Heart left ventricle (tissue), 13 donors: Measurements from ENCODE around the gene RAB40C.

Experiments
- CTCF ChIP-seq, 12 donors: fragments of 200-600 bp; sonication (generic) in 4 of 12; IDR thresholded peaks; one replicate each; pipeline versions ENCODE4 v1.5.0 to v1.8.0; 2018 to 2022; ENCODE audit warnings: antibody characterized with exemption in 12 of 12, mild to moderate bottlenecking in 5 of 12
- POLR2A ChIP-seq, 2 donors: fragments of 450-650 bp; IDR thresholded peaks; one replicate each; pipeline ENCODE4 v1.6.1; 2017; ENCODE audit warnings: antibody characterized with exemption in 2 of 2, mild to moderate bottlenecking in 2 of 2, moderate library complexity in 2 of 2
- donor health status: ischemic (EF 13 %, LVEDD 7.1; RV severe dilation, severe dysfunction).
- donor health status: DM: no; HTN: yes; CAD: no.
- donor health status: DM: no; HTN: no; CAD: no.
- donor health status: ischemic (EF 25% LVEDD 6.9; RV normal size, moderate dysfunction).
- donor health status: ischemic (EF 25% LVEDD 5.7; RV mildly dilated, moderate dysfunction).
- donor health status: ischemic (EF 35%, LVEDD 5.7; RV mildly dilated, moderate dysfunction).
- donor health status: nonischemic (EF 11% LVEDD 7.7; RV severe dilation, severe dysfunction).
- donor health status: DM: yes; HTN: yes; CAD: no.
- donor health status: PGD.
- donor health status: ischemic (EF 29% LVEDD 5.4; RV normal size, mild dysfunction).
- donor health status: nonischemic (EF 23%, LVEDD 6.1; RV moderate dilation, normal function).

- no peak for TF ChIP-seq CTCF (IDR thresholded peaks at IDR 0.05)
- peak; percentile 47 to 92 for TF ChIP-seq POLR2A (IDR thresholded peaks at IDR 0.05)
Observed at GRCh38 chr16:588889-589657, 793 bp upstream of the RAB40C start.
